ENCODE measurements around the gene WWOX. TPM values are rescaled to one million over a fixed set of nuclear protein-coding genes. Genes with fewer than 3 reads are reported as not detected.

WWOX gene
- total and polyA plus RNA-seq, 2 experiments from 2014 or later, result 17.0 to 39.8 TPM

GRCh38 chr16:78584991-78585390 lies 485.5 kb downstream of the WWOX start:
- H3K9me3 ChIP-seq (ENCODE audit: low read depth), result no peaks in the 10 kb centered on the region
- no peaks in the 10 kb centered on the region for H3K9me2 ChIP-seq (replicated peaks; ENCODE audit: insufficient read depth)
- H3K36me3 ChIP-seq (replicated peaks; ENCODE audit: insufficient read depth, low read depth), result no peaks in the 10 kb centered on the region
- H3K4me3 ChIP-seq, result no peak overlapping the region
- H2AFZ ChIP-seq, result no peak overlapping the region
- H3K27ac ChIP-seq, result no peak overlapping the region
- peaks cover 6% of the 10 kb centered on the region for H3K4me1 ChIP-seq (ENCODE audit: insufficient read depth)
- no peaks in the 10 kb centered on the region for H3K27me3 ChIP-seq
- no peak for DNase-seq (ENCODE audit: low spot score)
- no peaks in the 10 kb centered on the region for H3K79me2 ChIP-seq
- no peaks in the 10 kb centered on the region for H4K20me1 ChIP-seq (ENCODE audit: insufficient read depth, poor library complexity, severe bottlenecking)
- H3K4me2 ChIP-seq, result no peak overlapping the region
- 82% methylated on average over 8 of the region's 8 CpGs for WGBS (ENCODE audit: low lambda C conversion rate, missing lambda C conversion rate)
- no peak for TF ChIP-seq EZH2phosphoT487 (IDR thresholded peaks at IDR 0.05; ENCODE audit: low read depth, severe bottlenecking, unreplicated experiment)
- TF ChIP-seq CTCF (IDR thresholded peaks at IDR 0.05; ENCODE audit: poor library complexity), result no peak
- no peak for TF ChIP-seq EZH2 (IDR thresholded peaks at IDR 0.05; ENCODE audit: borderline replicate concordance)

GRCh38 chr16:78589331-78589730 lies 489.9 kb downstream of the WWOX start:
- Histone ChIP-seq H3K79me2 (no peaks in the 10 kb centered on the region), H2AFZ (no peak overlapping the region), H3K4me3 (no peak overlapping the region), H3K4me1 (ENCODE audit: insufficient read depth) (peaks cover 20% of the 10 kb centered on the region), H3K4me2 (no peak overlapping the region), H3K27me3 (no peaks in the 10 kb centered on the region), H3K27ac (no peak overlapping the region), H3K36me3 (replicated peaks; ENCODE audit: insufficient read depth, low read depth) (no peaks in the 10 kb centered on the region), H3K9me2 (replicated peaks; ENCODE audit: insufficient read depth) (no peaks in the 10 kb centered on the region), H3K9me3 (ENCODE audit: low read depth) (no peaks in the 10 kb centered on the region), H4K20me1 (ENCODE audit: insufficient read depth, poor library complexity, severe bottlenecking) (no peaks in the 10 kb centered on the region)
- DNase-seq (ENCODE audit: low spot score), result no peak
- no peak for TF ChIP-seq CTCF (IDR thresholded peaks at IDR 0.05; ENCODE audit: poor library complexity)
- WGBS (ENCODE audit: low lambda C conversion rate, missing lambda C conversion rate), result 93% methylated on average over 3 of the region's 3 CpGs

GRCh38 chr16:78591682-78592103 lies 492.2 kb downstream of the WWOX start:
- WGBS (ENCODE audit: low lambda C conversion rate, missing lambda C conversion rate), result 87% methylated on average over 5 of the region's 5 CpGs
- no peaks in the 10 kb centered on the region for H3K9me3 ChIP-seq (ENCODE audit: low read depth)

More at GRCh38 chr16:78591682-78592103, 492.2 kb downstream of the WWOX start:
- no peaks in the 10 kb centered on the region for H4K20me1 ChIP-seq (ENCODE audit: insufficient read depth, poor library complexity, severe bottlenecking)
- no peak overlapping the region for H3K4me2 ChIP-seq
- H2AFZ ChIP-seq, result no peak overlapping the region
- H3K9me2 ChIP-seq (replicated peaks; ENCODE audit: insufficient read depth), result no peaks in the 10 kb centered on the region
- H3K27ac ChIP-seq, result no peak overlapping the region
- TF ChIP-seq EZH2phosphoT487 (IDR thresholded peaks at IDR 0.05; ENCODE audit: low read depth, severe bottlenecking, unreplicated experiment) (no peak), EZH2 (IDR thresholded peaks at IDR 0.05; ENCODE audit: borderline replicate concordance) (no peak), CTCF (IDR thresholded peaks at IDR 0.05; ENCODE audit: poor library complexity) (no peak)
- H3K36me3 ChIP-seq (replicated peaks; ENCODE audit: insufficient read depth, low read depth), result no peaks in the 10 kb centered on the region
- H3K4me3 ChIP-seq, result no peak overlapping the region
- no peaks in the 10 kb centered on the region for H3K27me3 ChIP-seq
- H3K4me1 ChIP-seq (ENCODE audit: insufficient read depth), result peaks cover 13% of the 10 kb centered on the region
- no peaks in the 10 kb centered on the region for H3K79me2 ChIP-seq
- DNase-seq (ENCODE audit: low spot score), result no peak

All from hepatocyte (in vitro differentiated cells).